ENCODE data around the gene CDH4.

The CDH4 gene

DNA sequence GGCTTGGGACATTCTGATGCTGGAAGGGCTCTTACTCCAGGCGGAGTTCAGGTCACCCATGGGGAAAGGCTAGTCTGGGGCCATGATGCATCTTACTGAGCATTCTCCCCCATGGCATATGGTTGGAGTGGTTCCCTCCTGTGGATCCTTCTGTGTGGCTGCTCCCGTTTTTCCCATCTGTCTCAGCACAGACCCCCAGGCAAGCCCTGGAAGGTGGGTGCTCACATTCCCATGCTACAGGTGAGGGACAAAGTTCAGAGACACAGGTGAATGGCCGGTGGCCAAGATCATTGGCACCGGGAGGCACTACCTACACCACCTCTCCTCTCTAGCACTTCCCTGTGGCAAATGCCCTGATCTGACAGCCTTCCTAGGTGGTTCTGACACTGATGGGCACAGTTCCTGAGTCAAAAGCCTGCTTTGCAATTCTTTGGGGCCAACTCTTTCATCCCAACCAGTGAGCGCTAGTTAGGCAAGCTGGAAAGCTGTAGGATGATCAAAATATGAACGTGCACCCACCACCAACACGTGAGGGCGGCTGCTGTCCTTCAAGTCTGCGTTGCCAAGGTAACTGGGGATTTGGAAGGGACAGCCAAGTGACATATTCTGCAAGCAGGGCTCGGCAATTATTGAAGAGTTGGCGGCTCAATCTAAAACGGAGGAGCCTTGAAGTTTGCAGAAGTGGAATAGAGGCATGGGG lies 124.6 kb downstream of the CDH4 start:
- POLR2A ChIA-PET = no interaction called here

More for the DNA sequence above, 124.6 kb downstream of the CDH4 start:
- Histone ChIP-seq H3K9me3 (ENCODE audit: control insufficient read depth, insufficient read depth, low read depth, low read length) (no peaks in the 10 kb centered on the region), H3K27ac (ENCODE audit: extremely low read depth, low read depth, low read length) (no peak overlapping the region), H3K4me1 (ENCODE audit: control insufficient read depth, insufficient read depth, low read length) (no peaks in the 10 kb centered on the region), H3K4me3 (ENCODE audit: low read depth, low read length) (no peak overlapping the region), H3K36me3 (ENCODE audit: control insufficient read depth in 2 of 2, insufficient read depth in 1 of 2, low read length in 2 of 2) (no peaks in the 10 kb centered on the region)
- TF ChIP-seq, protein P1, sequence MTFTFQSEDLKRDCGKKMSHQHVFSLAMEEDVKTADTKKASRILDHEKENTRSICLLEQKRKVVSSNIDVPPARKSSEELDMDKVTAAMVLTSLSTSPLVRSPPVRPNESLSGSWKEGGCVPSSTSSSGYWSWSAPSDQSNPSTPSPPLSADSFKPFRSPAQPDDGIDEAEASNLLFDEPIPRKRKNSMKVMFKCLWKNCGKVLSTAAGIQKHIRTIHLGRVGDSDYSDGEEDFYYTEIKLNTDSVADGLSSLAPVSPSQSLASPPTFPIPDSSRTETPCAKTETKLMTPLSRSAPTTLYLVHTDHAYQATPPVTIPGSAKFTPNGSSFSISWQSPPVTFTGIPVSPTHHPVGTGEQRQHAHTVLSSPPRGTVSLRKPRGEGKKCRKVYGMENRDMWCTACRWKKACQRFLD (tag by site-specific recombination; IDR thresholded peaks at IDR 0.05) = no peak
- no peak for TF ChIP-seq ZNF391 (tag by site-specific recombination; IDR thresholded peaks at IDR 0.05; ENCODE audit: borderline replicate concordance, low read depth)
- TF ChIP-seq GLI4 (tag by site-specific recombination; IDR thresholded peaks at IDR 0.05) = no peak
- TF ChIP-seq, protein P2, sequence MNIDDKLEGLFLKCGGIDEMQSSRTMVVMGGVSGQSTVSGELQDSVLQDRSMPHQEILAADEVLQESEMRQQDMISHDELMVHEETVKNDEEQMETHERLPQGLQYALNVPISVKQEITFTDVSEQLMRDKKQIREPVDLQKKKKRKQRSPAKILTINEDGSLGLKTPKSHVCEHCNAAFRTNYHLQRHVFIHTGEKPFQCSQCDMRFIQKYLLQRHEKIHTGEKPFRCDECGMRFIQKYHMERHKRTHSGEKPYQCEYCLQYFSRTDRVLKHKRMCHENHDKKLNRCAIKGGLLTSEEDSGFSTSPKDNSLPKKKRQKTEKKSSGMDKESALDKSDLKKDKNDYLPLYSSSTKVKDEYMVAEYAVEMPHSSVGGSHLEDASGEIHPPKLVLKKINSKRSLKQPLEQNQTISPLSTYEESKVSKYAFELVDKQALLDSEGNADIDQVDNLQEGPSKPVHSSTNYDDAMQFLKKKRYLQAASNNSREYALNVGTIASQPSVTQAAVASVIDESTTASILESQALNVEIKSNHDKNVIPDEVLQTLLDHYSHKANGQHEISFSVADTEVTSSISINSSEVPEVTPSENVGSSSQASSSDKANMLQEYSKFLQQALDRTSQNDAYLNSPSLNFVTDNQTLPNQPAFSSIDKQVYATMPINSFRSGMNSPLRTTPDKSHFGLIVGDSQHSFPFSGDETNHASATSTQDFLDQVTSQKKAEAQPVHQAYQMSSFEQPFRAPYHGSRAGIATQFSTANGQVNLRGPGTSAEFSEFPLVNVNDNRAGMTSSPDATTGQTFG (tag by site-specific recombination; IDR thresholded peaks at IDR 0.05; ENCODE audit: borderline replicate concordance) = no peak
- no peak for TF ChIP-seq ZNF626 (tag by site-specific recombination; IDR thresholded peaks at IDR 0.05)
- no peak for TF ChIP-seq ZNF138 (tag by site-specific recombination; IDR thresholded peaks at IDR 0.05; ENCODE audit: borderline replicate concordance)
- TF ChIP-seq ZNF19 (tag by site-specific recombination; IDR thresholded peaks at IDR 0.05; ENCODE audit: low read depth) = no peak
- TF ChIP-seq WT1 (tag by site-specific recombination; IDR thresholded peaks at IDR 0.05) = no peak
- TF ChIP-seq ZNF132 (tag by site-specific recombination; IDR thresholded peaks at IDR 0.05; ENCODE audit: borderline replicate concordance) = no peak
- TF ChIP-seq, protein P3, sequence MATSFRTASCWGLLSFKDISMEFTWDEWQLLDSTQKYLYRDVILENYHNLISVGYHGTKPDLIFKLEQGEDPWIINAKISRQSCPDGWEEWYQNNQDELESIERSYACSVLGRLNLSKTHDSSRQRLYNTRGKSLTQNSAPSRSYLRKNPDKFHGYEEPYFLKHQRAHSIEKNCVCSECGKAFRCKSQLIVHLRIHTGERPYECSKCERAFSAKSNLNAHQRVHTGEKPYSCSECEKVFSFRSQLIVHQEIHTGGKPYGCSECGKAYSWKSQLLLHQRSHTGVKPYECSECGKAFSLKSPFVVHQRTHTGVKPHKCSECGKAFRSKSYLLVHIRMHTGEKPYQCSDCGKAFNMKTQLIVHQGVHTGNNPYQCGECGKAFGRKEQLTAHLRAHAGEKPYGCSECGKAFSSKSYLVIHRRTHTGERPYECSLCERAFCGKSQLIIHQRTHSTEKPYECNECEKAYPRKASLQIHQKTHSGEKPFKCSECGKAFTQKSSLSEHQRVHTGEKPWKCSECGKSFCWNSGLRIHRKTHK (tag by site-specific recombination; IDR thresholded peaks at IDR 0.05) = no peak
- no peak for TF ChIP-seq ZNF311 (tag by site-specific recombination; IDR thresholded peaks at IDR 0.05; ENCODE audit: borderline replicate concordance)
- no peak for TF ChIP-seq IKZF3 (tag by site-specific recombination; IDR thresholded peaks at IDR 0.05)
- TF ChIP-seq ZNF394 (tag by site-specific recombination; IDR thresholded peaks at IDR 0.05; ENCODE audit: borderline replicate concordance) = no peak
- TF ChIP-seq, protein P4, sequence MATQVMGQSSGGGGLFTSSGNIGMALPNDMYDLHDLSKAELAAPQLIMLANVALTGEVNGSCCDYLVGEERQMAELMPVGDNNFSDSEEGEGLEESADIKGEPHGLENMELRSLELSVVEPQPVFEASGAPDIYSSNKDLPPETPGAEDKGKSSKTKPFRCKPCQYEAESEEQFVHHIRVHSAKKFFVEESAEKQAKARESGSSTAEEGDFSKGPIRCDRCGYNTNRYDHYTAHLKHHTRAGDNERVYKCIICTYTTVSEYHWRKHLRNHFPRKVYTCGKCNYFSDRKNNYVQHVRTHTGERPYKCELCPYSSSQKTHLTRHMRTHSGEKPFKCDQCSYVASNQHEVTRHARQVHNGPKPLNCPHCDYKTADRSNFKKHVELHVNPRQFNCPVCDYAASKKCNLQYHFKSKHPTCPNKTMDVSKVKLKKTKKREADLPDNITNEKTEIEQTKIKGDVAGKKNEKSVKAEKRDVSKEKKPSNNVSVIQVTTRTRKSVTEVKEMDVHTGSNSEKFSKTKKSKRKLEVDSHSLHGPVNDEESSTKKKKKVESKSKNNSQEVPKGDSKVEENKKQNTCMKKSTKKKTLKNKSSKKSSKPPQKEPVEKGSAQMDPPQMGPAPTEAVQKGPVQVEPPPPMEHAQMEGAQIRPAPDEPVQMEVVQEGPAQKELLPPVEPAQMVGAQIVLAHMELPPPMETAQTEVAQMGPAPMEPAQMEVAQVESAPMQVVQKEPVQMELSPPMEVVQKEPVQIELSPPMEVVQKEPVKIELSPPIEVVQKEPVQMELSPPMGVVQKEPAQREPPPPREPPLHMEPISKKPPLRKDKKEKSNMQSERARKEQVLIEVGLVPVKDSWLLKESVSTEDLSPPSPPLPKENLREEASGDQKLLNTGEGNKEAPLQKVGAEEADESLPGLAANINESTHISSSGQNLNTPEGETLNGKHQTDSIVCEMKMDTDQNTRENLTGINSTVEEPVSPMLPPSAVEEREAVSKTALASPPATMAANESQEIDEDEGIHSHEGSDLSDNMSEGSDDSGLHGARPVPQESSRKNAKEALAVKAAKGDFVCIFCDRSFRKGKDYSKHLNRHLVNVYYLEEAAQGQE (tag by site-specific recombination; IDR thresholded peaks at IDR 0.05) = no peak
- no peak for TF ChIP-seq ZNF202 (tag by site-specific recombination; IDR thresholded peaks at IDR 0.05; ENCODE audit: borderline replicate concordance)
- TF ChIP-seq, protein P5, sequence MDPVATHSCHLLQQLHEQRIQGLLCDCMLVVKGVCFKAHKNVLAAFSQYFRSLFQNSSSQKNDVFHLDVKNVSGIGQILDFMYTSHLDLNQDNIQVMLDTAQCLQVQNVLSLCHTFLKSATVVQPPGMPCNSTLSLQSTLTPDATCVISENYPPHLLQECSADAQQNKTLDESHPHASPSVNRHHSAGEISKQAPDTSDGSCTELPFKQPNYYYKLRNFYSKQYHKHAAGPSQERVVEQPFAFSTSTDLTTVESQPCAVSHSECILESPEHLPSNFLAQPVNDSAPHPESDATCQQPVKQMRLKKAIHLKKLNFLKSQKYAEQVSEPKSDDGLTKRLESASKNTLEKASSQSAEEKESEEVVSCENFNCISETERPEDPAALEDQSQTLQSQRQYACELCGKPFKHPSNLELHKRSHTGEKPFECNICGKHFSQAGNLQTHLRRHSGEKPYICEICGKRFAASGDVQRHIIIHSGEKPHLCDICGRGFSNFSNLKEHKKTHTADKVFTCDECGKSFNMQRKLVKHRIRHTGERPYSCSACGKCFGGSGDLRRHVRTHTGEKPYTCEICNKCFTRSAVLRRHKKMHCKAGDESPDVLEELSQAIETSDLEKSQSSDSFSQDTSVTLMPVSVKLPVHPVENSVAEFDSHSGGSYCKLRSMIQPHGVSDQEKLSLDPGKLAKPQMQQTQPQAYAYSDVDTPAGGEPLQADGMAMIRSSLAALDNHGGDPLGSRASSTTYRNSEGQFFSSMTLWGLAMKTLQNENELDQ (tag by site-specific recombination; IDR thresholded peaks at IDR 0.05; ENCODE audit: low read depth) = no peak
- TF ChIP-seq ZNF596 (tag by site-specific recombination; IDR thresholded peaks at IDR 0.05) = no peak
- CTCF ChIA-PET = no interaction called here
